Activated CD8-positive, alpha-beta memory T cell treated with anti-CD3 and anti-CD28 coated beads, Interleukin-2, amount 50 U/mL, for 24 hours (primary cell): ENCODE data around the gene ANGPT4.

Experiments used
- DNase-seq: peaks from one replicate; pipeline ENCODE4 v3.0.0-alpha.2; 2020; ENCODE audit errors: extremely low read depth

The ANGPT4 gene

GRCh38 chr20:940926-941325, 24.8 kb upstream of the ANGPT4 start:
- DNase-seq, result no peak

- no peak for DNase-seq
Observed at GRCh38 chr20:939606-940005, 23.5 kb upstream of the ANGPT4 start.

GRCh38 chr20:934186-934840, 18.2 kb upstream of the ANGPT4 start:
- DNase-seq, result no peak

- DNase-seq, result no peak
Observed at GRCh38 chr20:933029-933428, 16.9 kb upstream of the ANGPT4 start.

GRCh38 chr20:931401-931800, 15.3 kb upstream of the ANGPT4 start:
- DNase-seq, result no peak

- DNase-seq, result no peak
Observed at GRCh38 chr20:926670-927069, 10.5 kb upstream of the ANGPT4 start.

- no peak for DNase-seq
Observed at GRCh38 chr20:925516-925915, 9.4 kb upstream of the ANGPT4 start.

- DNase-seq, result no peak
Observed at GRCh38 chr20:924639-925038, 8.5 kb upstream of the ANGPT4 start.

- DNase-seq, result no peak
Observed at GRCh38 chr20:922781-923180, 6.6 kb upstream of the ANGPT4 start.

GRCh38 chr20:921068-921467, 4.9 kb upstream of the ANGPT4 start:
- no peak for DNase-seq

GRCh38 chr20:920311-920710, 4.2 kb upstream of the ANGPT4 start:
- no peak for DNase-seq

- no peak for DNase-seq
Observed at GRCh38 chr20:919491-919916, 3.4 kb upstream of the ANGPT4 start.

- no peak for DNase-seq
Observed at GRCh38 chr20:917416-917815, 1.3 kb upstream of the ANGPT4 start.

GRCh38 chr20:916825-917224, 691 bp upstream of the ANGPT4 start:
- DNase-seq, result no peak

- DNase-seq, result no peak
Observed at GRCh38 chr20:914727-915498, 1.2 kb downstream of the ANGPT4 start.

GRCh38 chr20:913306-913849, 2.8 kb downstream of the ANGPT4 start:
- no peak for DNase-seq

- DNase-seq, result no peak
Observed at GRCh38 chr20:911882-912600, 4.1 kb downstream of the ANGPT4 start.

GRCh38 chr20:910870-911770, 5.0 kb downstream of the ANGPT4 start:
- no peak for DNase-seq

- no peak for DNase-seq
Observed at GRCh38 chr20:910132-910869, 5.8 kb downstream of the ANGPT4 start.

GRCh38 chr20:909641-910040, 6.5 kb downstream of the ANGPT4 start:
- DNase-seq, result no peak
